ENCODE measurements around the gene TICAM1. TPM values are rescaled to one million over a fixed set of nuclear protein-coding genes. Genes with fewer than 3 reads are reported as not detected.

Gene TICAM1
- total RNA-seq, 4 donors from 2014 or later, result 7.5 to 8.3 (median 8.0) TPM

GRCh38 chr19:4873930-4874329 is 42.4 kb upstream of the TICAM1 start:
- Histone ChIP-seq H3K9me3 (no peaks in the 10 kb centered on the region), H3K27me3 (peaks cover 0 to 12% (median 0%) of the 10 kb centered on the region in 4 donors), H3K4me1 (peaks cover 0 to 21% (median 15%) of the 10 kb centered on the region in 4 donors), H3K4me3 (no peak overlapping the region), H3K27ac (replicated peaks in 1 of 4) (no peak overlapping the region), H3K36me3 (no peaks in the 10 kb centered on the region)
- intact Hi-C loops (cut with DNase I), result loop anchor here (2.0 kb wide), 2 partner anchors 37 to 157 kb away; no protein-coding TSS in a partner anchor
- DNase-seq (ENCODE audit: extremely low spot score), result no peak
- TF ChIP-seq POLR2AphosphoS5 (IDR thresholded peaks at IDR 0.05), result no peak
- TF ChIP-seq CTCF (IDR thresholded peaks at IDR 0.05), result no peak
- no peak for TF ChIP-seq POLR2A (IDR thresholded peaks at IDR 0.05; ENCODE audit: low read depth)
- TF ChIP-seq EP300 (IDR thresholded peaks at IDR 0.05), result no peak
- 95% methylated on average over 3 of the region's 3 CpGs for WGBS

DNA sequence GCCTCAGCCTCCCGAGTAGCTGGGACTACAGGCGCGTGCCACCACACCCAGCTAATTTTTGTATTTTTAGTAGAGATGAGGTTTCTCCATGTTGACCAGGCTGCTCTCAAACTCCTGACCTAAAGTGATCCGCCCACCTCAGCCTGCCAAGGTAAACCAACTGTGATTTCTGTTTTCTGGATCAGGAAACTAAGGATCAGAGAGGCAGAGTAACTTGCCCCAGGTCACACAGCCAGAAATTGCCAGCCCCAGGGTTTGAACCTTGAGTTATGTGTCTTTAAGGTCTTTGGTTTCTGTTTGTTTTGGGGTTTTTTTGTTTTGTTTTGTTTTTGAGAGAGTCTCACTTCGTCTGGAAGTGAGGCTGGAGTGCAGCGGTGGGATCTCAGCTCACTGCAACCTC is 40.2 kb upstream of the TICAM1 start:
- WGBS, result 81% methylated on average over 6 of the region's 6 CpGs
- intact Hi-C loops (cut with DNase I), result loop anchor here (2.0 kb wide), 2 partner anchors 39 to 159 kb away; no protein-coding TSS in a partner anchor

GRCh38 chr19:4870025-4870700 is 38.7 kb upstream of the TICAM1 start:
- Histone ChIP-seq H3K4me3 (no peak overlapping the region), H3K36me3 (no peaks in the 10 kb centered on the region), H3K4me1 (peaks cover 7 to 34% (median 20%) of the 10 kb centered on the region in 4 donors), H3K27ac (replicated peaks in 1 of 4) (no peak overlapping the region), H3K9me3 (no peaks in the 10 kb centered on the region), H3K27me3 (no peaks in the 10 kb centered on the region)
- TF ChIP-seq POLR2AphosphoS5 (IDR thresholded peaks at IDR 0.05) (no peak), CTCF (IDR thresholded peaks at IDR 0.05) (no peak), EP300 (IDR thresholded peaks at IDR 0.05) (no peak), POLR2A (IDR thresholded peaks at IDR 0.05; ENCODE audit: low read depth) (no peak)
- WGBS, result 82% methylated on average over 10 of the region's 10 CpGs
- intact Hi-C loops (cut with DNase I), result no loop called here
- DNase-seq (ENCODE audit: extremely low spot score), result no peak

More for the DNA sequence above, 40.2 kb upstream of the TICAM1 start:
- Histone ChIP-seq H3K4me1 (peaks cover 5 to 18% (median 13%) of the 10 kb centered on the region in 4 donors), H3K27ac (replicated peaks in 1 of 4) (no peak overlapping the region), H3K9me3 (no peaks in the 10 kb centered on the region), H3K27me3 (no peaks in the 10 kb centered on the region), H3K36me3 (no peaks in the 10 kb centered on the region), H3K4me3 (no peak overlapping the region)
- DNase-seq (ENCODE audit: extremely low spot score), result no peak
- TF ChIP-seq EP300 (IDR thresholded peaks at IDR 0.05) (no peak), CTCF (IDR thresholded peaks at IDR 0.05) (no peak), POLR2A (IDR thresholded peaks at IDR 0.05; ENCODE audit: low read depth) (no peak), POLR2AphosphoS5 (IDR thresholded peaks at IDR 0.05) (no peak)

- H3K4me3 ChIP-seq, result peak overlapping the region; percentile 70 to 96 (median 74)
- no peaks in the 10 kb centered on the region for H3K9me3 ChIP-seq
- peaks cover 7 to 39% (median 20%) of the 10 kb centered on the region in 4 donors for H3K4me1 ChIP-seq
- WGBS, result 71% methylated on average over 10 of the region's 10 CpGs
- no peaks in the 10 kb centered on the region for H3K27me3 ChIP-seq
- intact Hi-C loops (cut with DNase I), result loop anchor here (10.0 kb wide), 1 partner anchor 134 kb away; no protein-coding TSS in a partner anchor
- H3K27ac ChIP-seq (replicated peaks in 1 of 4), result peak overlapping the region; percentile 78 to 90 (median 84)
- no peak for TF ChIP-seq POLR2AphosphoS5 (IDR thresholded peaks at IDR 0.05)
- TF ChIP-seq POLR2A (IDR thresholded peaks at IDR 0.05; ENCODE audit: low read depth), result no peak
- no peak for TF ChIP-seq EP300 (IDR thresholded peaks at IDR 0.05)
- no peak for TF ChIP-seq CTCF (IDR thresholded peaks at IDR 0.05)
- DNase-seq (ENCODE audit: extremely low spot score), result no peak
- no peaks in the 10 kb centered on the region for H3K36me3 ChIP-seq
Measured at GRCh38 chr19:4868286-4868834, 36.8 kb upstream of the TICAM1 start.

All from esophagus muscularis mucosa (tissue), 4 donors.